Breast epithelium (tissue), 3 donors: ENCODE measurements around the gene MTREX.

Experiments used
- CTCF ChIP-seq, 3 donors: fragments of 450-650 bp; IDR thresholded peaks; one replicate each; pipeline ENCODE4 v1.5.1; 2016 to 2017; ENCODE audit warnings: antibody characterized with exemption in 3 of 3, mild to moderate bottlenecking in 3 of 3, moderate library complexity in 3 of 3
- POLR2A ChIP-seq: fragments of 450-650 bp; IDR thresholded peaks from one replicate; pipeline ENCODE4 v1.6.1; 2016; ENCODE audit warnings: antibody characterized with exemption, mild to moderate bottlenecking, moderate library complexity

- TF ChIP-seq CTCF (IDR thresholded peaks at IDR 0.05), result no peak
- TF ChIP-seq POLR2A, result no peak
Measured at GRCh38 chr5:55316837-55317236, 9.0 kb downstream of the MTREX start.
